DOHH2 (cell line): Measurements from ENCODE around the gene CSRNP3.

Experiments used
- H3F3A ChIP-seq: fragments of 200-600 bp; sonication (generic), shearing (Covaris generic); 2 replicates; pipeline ENCODE4 v1.6.0; 2016; ENCODE audit warnings: antibody characterized with exemption, mild to moderate bottlenecking; ENCODE audit not compliant: control insufficient read depth, insufficient read depth
- H3K27ac ChIP-seq: fragments of 200-600 bp; sonication (generic); 2 replicates; pipeline ENCODE4 v1.5.1; 2014; ENCODE audit warnings: low read depth, mild to moderate bottlenecking, low read length, moderate library complexity
- H3K27me3 ChIP-seq: fragments of 200-600 bp; sonication (generic); 2 replicates; pipeline ENCODE4 v1.6.1; 2014; ENCODE audit warnings: mild to moderate bottlenecking, low read length, mixed read lengths; ENCODE audit not compliant: control insufficient read depth
- H3K36me3 ChIP-seq: fragments of 200-600 bp; sonication (generic); 2 replicates; pipeline ENCODE4 v1.6.1; 2014; ENCODE audit warnings: mild to moderate bottlenecking, low read length, moderate library complexity, mixed read lengths; ENCODE audit not compliant: control insufficient read depth
- H3K4me1 ChIP-seq: fragments of 200-600 bp; sonication (generic); 2 replicates; pipeline ENCODE4 v1.6.1; 2014; ENCODE audit warnings: mild to moderate bottlenecking, low read length, mixed read lengths; ENCODE audit not compliant: control insufficient read depth
- H3K4me2 ChIP-seq: fragments of 200-600 bp; sonication (generic); 2 replicates; pipeline ENCODE4 v1.6.0; 2014; ENCODE audit warnings: mild to moderate bottlenecking, low read length, moderate library complexity
- H3K4me3 ChIP-seq: fragments of 200-600 bp; sonication (generic); 2 replicates; pipeline ENCODE4 v1.5.1; 2014; ENCODE audit warnings: mild to moderate bottlenecking, low read length, mixed read lengths
- H3K79me2 ChIP-seq: fragments of 200-600 bp; sonication (generic); 2 replicates; pipeline ENCODE4 v1.6.1; 2014; ENCODE audit warnings: mild to moderate bottlenecking, low read length, mixed read lengths; ENCODE audit not compliant: control insufficient read depth
- H3K9me2 ChIP-seq: fragments of 200-600 bp; sonication (generic); replicated peaks from 2 replicates; pipeline ENCODE4 v1.6.1; 2014; ENCODE audit warnings: mild to moderate bottlenecking, low read length, mixed read lengths; ENCODE audit not compliant: control insufficient read depth
- H3K9me3 ChIP-seq: fragments of 200-600 bp; sonication (generic); 2 replicates; pipeline ENCODE4 v1.6.1; 2014; ENCODE audit warnings: antibody characterized with exemption, low read length, mixed read lengths; ENCODE audit not compliant: control insufficient read depth, insufficient read depth
- H4K20me1 ChIP-seq: fragments of 200-600 bp; sonication (generic); 2 replicates; pipeline ENCODE4 v1.6.0; 2014; ENCODE audit warnings: low read depth, mild to moderate bottlenecking, antibody characterized with exemption, low read length, moderate library complexity; ENCODE audit not compliant: control insufficient read depth, insufficient read depth
- CTCF ChIP-seq: fragments of 200-600 bp; sonication (generic); IDR thresholded peaks from one replicate; pipeline ENCODE4 v1.5.1; 2014; ENCODE audit warnings: antibody characterized with exemption, mild to moderate bottlenecking, low read depth, low read length; ENCODE audit not compliant: poor library complexity, severe bottlenecking
- EZH2phosphoT487 ChIP-seq: fragments of 200-600 bp; sonication (generic); IDR thresholded peaks from 2 replicates; pipeline ENCODE4 v1.6.1; 2017; ENCODE audit warnings: borderline replicate concordance, mild to moderate bottlenecking, antibody characterized with exemption, low read length, moderate library complexity, mixed read lengths

CSRNP3 gene

GRCh38 chr2:165697748-165698443 lies 228.4 kb downstream of the CSRNP3 start:
- H3K27ac ChIP-seq, result no peak overlapping the region
- no peak overlapping the region for H3K4me3 ChIP-seq
- H3K27me3 ChIP-seq, result no peaks in the 10 kb centered on the region
- no peaks in the 10 kb centered on the region for H4K20me1 ChIP-seq
- no peaks in the 10 kb centered on the region for H3F3A ChIP-seq
- H3K4me1 ChIP-seq, result peaks cover 35% of the 10 kb centered on the region
- TF ChIP-seq EZH2phosphoT487, result no peak
- no peak for TF ChIP-seq CTCF
- H3K79me2 ChIP-seq, result no peaks in the 10 kb centered on the region
- H3K9me2 ChIP-seq, result no peaks in the 10 kb centered on the region
- H3K36me3 ChIP-seq, result no peaks in the 10 kb centered on the region
- H3K9me3 ChIP-seq, result no peaks in the 10 kb centered on the region
- H3K4me2 ChIP-seq, result peak overlapping the region; percentile 45

GRCh38 chr2:165698444-165698884 lies 229.0 kb downstream of the CSRNP3 start:
- Histone ChIP-seq H3K4me1 (peaks cover 35% of the 10 kb centered on the region), H3K27me3 (no peaks in the 10 kb centered on the region), H3K4me2 (peak overlapping the region; percentile 45; the same call in 1 of the 2 replicates), H3K4me3 (no peak overlapping the region), H4K20me1 (no peaks in the 10 kb centered on the region), H3K9me2 (no peaks in the 10 kb centered on the region), H3K9me3 (no peaks in the 10 kb centered on the region), H3K27ac (no peak overlapping the region), H3K79me2 (no peaks in the 10 kb centered on the region), H3K36me3 (no peaks in the 10 kb centered on the region), H3F3A (no peaks in the 10 kb centered on the region)
- TF ChIP-seq EZH2phosphoT487, result no peak
- peak; percentile 56 for TF ChIP-seq CTCF

- no peaks in the 10 kb centered on the region for H3K9me3 ChIP-seq
- peak overlapping the region; percentile 42 for H3K4me3 ChIP-seq
- no peaks in the 10 kb centered on the region for H3K9me2 ChIP-seq
- no peaks in the 10 kb centered on the region for H3K27me3 ChIP-seq
- peak overlapping the region; percentile 52 for H3K27ac ChIP-seq
- no peaks in the 10 kb centered on the region for H3K36me3 ChIP-seq
- no peaks in the 10 kb centered on the region for H3F3A ChIP-seq
- no peaks in the 10 kb centered on the region for H4K20me1 ChIP-seq
- H3K79me2 ChIP-seq, result no peaks in the 10 kb centered on the region
- H3K4me1 ChIP-seq, result peaks cover 35% of the 10 kb centered on the region
- no peak for TF ChIP-seq EZH2phosphoT487
- TF ChIP-seq CTCF, result no peak
- peak overlapping the region; percentile 65 for H3K4me2 ChIP-seq
Observed at GRCh38 chr2:165699946-165700345, 230.4 kb downstream of the CSRNP3 start.
